GM23248 (cell line): ENCODE measurements around the gene MOB2.

Source experiments
- EZH2 ChIP-seq: fragments of 200-600 bp; sonication (generic); IDR thresholded peaks from 2 replicates; pipeline ENCODE4 v1.6.1; 2018; ENCODE audit warnings: antibody characterized with exemption, mild to moderate bottlenecking; ENCODE audit not compliant: insufficient read depth, poor library complexity, severe bottlenecking
- EZH2phosphoT487 ChIP-seq: fragments of 200-600 bp; sonication (generic); IDR thresholded peaks from 2 replicates; pipeline ENCODE4 v1.6.1; 2018; ENCODE audit warnings: antibody characterized with exemption, moderate library complexity, mild to moderate bottlenecking, low read depth; ENCODE audit not compliant: insufficient read depth

- TF ChIP-seq EZH2 (no peak), EZH2phosphoT487 (no peak)
These were observed 16.6 kb upstream of the MOB2 start for GRCh38 chr11:1502954-1503707.
